ENCODE measurements around the gene EFNA3.

The EFNA3 gene

DNA sequence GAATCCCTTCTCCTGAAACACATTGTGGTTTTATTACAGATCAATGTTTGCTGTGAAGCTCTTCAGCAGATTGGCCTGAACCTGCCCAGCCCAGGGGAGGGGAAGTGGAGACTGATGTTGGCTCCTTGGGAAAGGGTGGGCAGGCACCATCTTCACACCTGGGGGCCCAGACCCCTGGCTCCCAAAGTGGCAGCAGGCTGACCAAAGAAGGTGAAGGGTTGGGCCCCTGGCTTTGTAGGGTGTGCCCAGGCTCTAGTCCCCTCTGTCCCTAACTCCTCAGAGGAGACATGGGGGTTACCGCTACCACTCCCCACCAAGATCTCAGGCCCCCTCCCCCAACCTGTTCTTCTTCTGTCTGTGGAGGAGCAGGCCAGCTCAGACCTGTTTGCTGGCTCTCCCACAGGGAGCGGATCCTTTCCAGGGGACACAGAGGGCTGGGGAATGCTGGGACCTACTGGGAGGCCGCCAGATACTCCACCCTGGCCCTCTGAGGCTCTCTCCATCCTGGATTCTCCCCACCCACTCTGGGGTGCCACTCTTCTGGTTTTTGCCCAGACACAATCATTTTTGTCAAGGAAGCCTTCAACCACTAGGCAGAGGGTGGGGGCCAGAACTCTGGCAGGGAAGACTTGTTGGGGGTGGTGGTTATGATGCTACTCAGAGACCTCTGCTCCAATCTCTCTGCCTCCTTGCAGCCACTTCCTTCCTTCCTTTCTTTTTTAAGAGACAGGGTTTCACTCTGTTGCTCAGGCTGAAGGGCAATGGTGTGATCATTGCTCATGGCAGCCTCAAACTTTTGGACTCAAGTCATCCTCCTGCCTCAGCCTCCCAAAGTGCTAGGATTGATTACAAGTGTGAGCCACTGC is 5.0 kb upstream of the EFNA3 start:
- TF ChIP-seq, protein P1, sequence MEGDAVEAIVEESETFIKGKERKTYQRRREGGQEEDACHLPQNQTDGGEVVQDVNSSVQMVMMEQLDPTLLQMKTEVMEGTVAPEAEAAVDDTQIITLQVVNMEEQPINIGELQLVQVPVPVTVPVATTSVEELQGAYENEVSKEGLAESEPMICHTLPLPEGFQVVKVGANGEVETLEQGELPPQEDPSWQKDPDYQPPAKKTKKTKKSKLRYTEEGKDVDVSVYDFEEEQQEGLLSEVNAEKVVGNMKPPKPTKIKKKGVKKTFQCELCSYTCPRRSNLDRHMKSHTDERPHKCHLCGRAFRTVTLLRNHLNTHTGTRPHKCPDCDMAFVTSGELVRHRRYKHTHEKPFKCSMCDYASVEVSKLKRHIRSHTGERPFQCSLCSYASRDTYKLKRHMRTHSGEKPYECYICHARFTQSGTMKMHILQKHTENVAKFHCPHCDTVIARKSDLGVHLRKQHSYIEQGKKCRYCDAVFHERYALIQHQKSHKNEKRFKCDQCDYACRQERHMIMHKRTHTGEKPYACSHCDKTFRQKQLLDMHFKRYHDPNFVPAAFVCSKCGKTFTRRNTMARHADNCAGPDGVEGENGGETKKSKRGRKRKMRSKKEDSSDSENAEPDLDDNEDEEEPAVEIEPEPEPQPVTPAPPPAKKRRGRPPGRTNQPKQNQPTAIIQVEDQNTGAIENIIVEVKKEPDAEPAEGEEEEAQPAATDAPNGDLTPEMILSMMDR (IDR thresholded peaks at IDR 0.05; ENCODE audit: low read depth, low read length, missing control alignments), result no peak
- no peak for DNase-seq (ENCODE audit: low read depth)
- no peak overlapping the region for H3K4me3 ChIP-seq (ENCODE audit: low read depth, low read length)
- in situ Hi-C loops (cut with HindIII; ENCODE audit: low sequenced_read_pairs), result no loop called here

DNA sequence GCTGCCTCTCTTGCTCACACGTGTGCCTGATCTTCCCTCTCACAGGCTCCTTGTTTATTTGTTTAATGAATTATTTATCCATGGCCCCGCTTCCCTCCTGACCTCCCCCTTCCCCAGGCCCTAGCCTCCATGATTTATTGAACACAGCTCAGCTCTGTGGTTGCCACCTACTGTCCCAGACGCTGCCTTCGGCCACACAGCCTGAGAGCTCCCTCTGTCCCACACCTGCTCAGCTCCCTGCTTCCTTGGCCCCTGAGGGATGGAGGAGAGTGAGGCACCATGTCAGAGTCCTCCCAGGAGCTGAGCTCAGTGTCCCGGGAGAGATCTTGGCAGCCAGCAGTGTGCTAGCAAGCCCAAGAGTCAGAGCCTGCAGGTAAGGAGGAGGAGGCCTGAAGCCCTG is 3.1 kb upstream of the EFNA3 start:
- H3K4me3 ChIP-seq (ENCODE audit: low read depth, low read length), result no peak overlapping the region
- TF ChIP-seq, protein P1 (IDR thresholded peaks at IDR 0.05; ENCODE audit: low read depth, low read length, missing control alignments), result no peak
- in situ Hi-C loops (cut with HindIII; ENCODE audit: low sequenced_read_pairs), result no loop called here
- no peak for DNase-seq (ENCODE audit: low read depth)

DNA sequence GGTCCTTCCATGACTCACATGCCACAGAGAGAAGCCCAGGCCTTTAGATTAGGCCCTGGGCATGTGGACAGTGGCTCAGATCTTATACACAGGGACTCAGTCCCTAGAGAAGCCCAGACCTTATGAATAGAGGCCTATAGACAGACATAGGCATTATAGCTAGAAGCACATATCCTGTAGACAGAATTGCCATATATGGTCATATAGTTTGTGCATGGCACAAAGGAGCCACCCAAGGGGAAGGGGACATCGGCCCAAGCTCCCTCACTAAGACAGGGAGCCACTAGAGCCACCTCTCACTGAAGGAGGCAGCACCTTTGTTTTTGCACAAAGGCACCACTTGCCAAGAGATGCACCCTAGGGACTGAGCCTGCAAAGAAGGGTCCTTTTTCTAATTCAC is 2.3 kb upstream of the EFNA3 start:
- in situ Hi-C loops (cut with HindIII; ENCODE audit: low sequenced_read_pairs), result no loop called here
- TF ChIP-seq, protein P1 (IDR thresholded peaks at IDR 0.05; ENCODE audit: low read depth, low read length, missing control alignments), result no peak
- no peak overlapping the region for H3K4me3 ChIP-seq (ENCODE audit: low read depth, low read length)
- DNase-seq (ENCODE audit: low read depth), result no peak

DNA sequence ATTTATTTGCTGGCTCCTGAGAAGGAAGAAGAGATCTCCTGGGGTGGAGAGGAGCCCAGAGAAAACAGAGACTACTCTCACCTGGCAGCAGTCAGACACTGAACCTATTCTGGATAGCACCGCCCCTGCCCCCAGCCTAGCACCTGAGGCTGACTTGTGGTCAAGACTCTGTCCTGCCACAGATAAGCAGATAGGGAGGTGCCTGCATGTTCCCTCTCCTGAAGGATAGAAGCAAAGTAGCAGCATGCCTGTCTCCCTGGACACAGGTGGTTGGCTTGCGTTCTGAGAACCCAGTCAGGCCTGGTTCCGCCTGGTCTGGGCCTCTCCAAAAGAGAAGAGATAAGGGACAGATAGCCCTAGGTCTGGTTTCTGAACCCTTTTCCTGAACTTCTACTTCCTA is 1.3 kb upstream of the EFNA3 start:
- no peak overlapping the region for H3K4me3 ChIP-seq (ENCODE audit: low read depth, low read length)
- DNase-seq (ENCODE audit: low read depth), result no peak
- TF ChIP-seq, protein P1 (IDR thresholded peaks at IDR 0.05; ENCODE audit: low read depth, low read length, missing control alignments), result no peak
- in situ Hi-C loops (cut with HindIII; ENCODE audit: low sequenced_read_pairs), result no loop called here

DNA sequence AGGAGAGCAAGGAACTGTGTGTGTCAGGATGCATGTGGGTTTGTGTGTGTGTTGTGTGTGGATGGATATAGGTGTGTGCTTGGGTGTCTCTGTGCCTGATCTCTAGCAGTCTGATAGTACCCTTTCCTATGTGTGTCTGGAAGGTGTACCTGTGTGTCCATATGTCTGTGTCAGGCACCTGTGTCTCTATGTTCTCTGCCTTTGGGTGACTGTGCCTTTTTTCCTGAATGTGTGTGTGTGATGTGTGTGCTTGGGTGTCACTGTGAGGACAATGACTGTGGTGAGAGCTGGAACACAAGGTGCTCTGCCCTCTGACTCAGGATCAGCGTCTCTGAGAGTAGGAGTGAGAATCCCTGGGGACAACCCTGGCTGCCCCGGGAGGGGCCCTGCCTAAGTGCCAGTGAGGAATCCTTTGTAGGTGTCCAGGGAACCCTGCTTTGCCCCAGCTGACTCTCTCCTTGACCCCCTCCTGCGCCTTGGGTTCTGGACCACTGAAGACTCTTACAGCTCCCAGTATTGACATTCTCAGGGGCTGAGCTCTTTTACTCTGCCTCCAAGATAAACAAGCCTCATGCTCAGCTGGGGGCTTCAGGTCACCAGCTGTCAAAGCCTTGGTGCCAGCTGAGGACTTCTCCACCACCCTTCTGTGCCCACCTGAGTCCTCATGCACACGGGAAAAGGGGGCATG is 735 bp upstream of the EFNA3 start:
- in situ Hi-C loops (cut with HindIII; ENCODE audit: low sequenced_read_pairs), result no loop called here
- TF ChIP-seq, protein P1 (IDR thresholded peaks at IDR 0.05; ENCODE audit: low read depth, low read length, missing control alignments), result no peak
- H3K4me3 ChIP-seq (ENCODE audit: low read depth, low read length), result no peak overlapping the region
- DNase-seq (ENCODE audit: low read depth), result no peak

DNA sequence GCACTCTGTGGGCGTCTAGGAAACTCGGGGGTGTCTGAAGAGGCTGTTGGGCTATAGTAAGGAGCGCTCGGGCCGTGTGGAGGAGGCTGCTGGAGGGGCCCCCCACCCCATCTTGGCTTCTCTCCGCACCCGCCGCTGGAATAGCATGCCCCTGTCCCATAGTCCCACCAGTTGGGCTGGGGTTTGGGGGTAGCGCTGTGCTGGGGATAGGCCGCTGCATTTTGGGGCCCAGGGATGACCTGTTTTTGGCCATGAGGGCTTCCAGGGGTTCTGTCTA is 511 bp downstream of the EFNA3 start:
- in situ Hi-C loops (cut with HindIII; ENCODE audit: low sequenced_read_pairs), result no loop called here
- H3K4me3 ChIP-seq (ENCODE audit: low read depth, low read length), result peak overlapping the region; percentile 21
- no peak for DNase-seq (ENCODE audit: low read depth)
- TF ChIP-seq, protein P1 (IDR thresholded peaks at IDR 0.05; ENCODE audit: low read depth, low read length, missing control alignments), result no peak
